HG03439 (cell line): ENCODE measurements around the gene ENTR1.
"Not testable (repeated sequence)": the region's sequence is repeated elsewhere in the genome, so short reads cannot be mapped to it uniquely, and the experiment has no call there.

Experiments used
- ATAC-seq: cut with Tn5 transposase; IDR thresholded peaks from one replicate; pipeline ENCODE4 v1.9.1; 2021; ENCODE audit warnings: mild to moderate bottlenecking, moderate library complexity; ENCODE audit not compliant: unreplicated experiment

The ENTR1 gene

GRCh38 chr9:136421791-136422190 lies 11.4 kb upstream of the ENTR1 start:
- ATAC-seq: no peak

GRCh38 chr9:136419092-136419420 lies 8.6 kb upstream of the ENTR1 start:
- no peak for ATAC-seq

DNA sequence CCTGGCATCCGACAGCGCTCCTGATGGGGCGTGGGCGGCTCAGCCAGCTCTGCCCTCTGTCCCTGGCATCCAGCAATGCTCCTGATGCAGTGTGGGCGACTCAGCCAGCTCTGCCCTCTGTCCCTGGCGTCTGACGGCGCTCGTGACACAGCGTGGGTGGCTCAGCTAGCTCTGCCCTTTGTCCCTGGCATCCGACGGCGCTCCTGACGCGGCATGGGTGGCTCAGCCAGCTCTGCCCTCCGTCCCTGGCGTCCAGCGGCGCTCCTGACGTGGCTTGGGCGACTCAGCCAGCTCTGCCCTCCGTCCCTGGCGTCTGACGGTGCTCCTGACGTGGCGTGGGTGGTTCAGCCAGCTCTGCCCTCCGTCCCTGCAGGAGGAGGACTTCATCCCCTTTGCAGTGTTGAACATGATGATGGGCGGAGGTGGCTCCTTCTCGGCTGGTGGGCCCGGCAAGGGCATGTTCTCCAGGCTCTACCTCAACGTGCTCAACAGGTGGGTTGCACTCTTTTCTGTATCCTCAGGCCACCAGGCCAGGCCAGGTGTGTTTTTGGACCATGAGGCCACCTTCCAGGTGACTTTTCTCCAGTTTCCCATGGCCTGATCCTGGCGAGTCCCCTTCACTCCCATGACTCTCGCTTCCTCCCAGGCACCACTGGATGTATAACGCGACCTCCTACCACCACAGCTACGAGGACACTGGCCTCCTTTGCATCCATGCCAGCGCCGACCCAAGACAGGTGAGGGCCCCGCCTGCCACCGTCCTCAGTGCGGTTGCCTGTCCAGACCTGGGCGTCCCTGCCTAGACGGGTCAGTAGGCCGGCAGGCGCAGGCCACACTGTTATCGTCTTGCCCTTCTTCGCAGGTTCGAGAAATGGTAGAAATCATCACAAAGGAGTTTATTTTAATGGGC lies 8.0 kb upstream of the ENTR1 start:
- no peak for ATAC-seq

DNA sequence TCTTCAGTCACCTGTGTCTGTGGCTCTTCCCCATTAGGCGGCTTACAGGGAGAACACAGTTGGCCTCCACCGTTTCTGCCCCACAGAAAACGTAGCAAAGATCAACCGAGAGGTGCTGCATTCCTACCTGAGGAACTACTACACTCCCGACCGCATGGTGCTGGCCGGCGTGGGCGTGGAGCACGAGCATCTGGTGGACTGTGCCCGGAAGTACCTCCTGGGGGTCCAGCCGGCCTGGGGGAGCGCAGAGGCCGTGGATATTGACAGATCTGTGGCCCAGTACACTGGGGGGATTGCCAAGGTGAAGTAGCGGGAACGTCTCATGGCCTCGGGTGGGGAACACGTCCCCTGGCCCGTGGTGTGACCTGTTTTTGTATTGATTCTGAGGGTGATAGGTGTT lies 6.5 kb upstream of the ENTR1 start:
- no peak for ATAC-seq

DNA sequence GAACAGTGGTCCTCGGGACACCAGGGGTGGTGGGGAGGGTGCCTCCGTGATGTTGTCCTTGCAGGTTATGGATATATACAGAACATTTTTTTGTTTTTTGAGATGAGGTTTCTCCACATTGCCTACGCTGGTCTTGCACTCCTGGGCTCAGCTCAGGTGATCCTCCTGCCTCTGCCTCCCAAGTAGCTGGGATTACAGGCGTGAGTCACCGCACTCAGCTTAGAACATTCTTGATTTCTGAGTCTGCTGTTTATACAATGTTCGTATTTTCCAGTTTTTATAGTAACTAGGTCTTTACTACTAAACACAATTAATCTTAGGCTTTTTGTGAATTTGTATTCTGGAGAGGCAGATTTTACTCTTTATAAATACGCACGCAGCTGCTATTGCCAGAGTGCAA lies 6.0 kb upstream of the ENTR1 start:
- no peak for ATAC-seq

DNA sequence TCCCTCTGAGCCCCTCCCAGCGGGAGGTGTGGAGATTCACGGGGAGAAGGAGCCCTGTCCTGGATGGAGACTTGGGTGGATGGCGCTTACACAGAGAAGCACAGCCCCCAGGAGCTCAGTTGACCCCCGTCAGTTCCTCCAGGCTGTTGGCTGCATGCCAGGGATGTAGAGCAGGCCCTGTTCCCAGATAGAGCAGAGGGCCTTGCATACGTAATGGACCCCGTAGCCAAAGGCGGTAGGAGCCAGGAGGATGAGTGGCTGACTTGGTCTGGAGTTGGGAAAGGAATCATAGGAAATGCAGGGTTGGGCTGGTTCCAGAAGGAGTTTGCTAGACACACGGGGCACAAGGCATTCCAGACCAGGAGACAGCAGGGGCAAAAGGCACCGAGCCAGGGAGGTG lies 2.5 kb upstream of the ENTR1 start:
- ATAC-seq: no peak

DNA sequence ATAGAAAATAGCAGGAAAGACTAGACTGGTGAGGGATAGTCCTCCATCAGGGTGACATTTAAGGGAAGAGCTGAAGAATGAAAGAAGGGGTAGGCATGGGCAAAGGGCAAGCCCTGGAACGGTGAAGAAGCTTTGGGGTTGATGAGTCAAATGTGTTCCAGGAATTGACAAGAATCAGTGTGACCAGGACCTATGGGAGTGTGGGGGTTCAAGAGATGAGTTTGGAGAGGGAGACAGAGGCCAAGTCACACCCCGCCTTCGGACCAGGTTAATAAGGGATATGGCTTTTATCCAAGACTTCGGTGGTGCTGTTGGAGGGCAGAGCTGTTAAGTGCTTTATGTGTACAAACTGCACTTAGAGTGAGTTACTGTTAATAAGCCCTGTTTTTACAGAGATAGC lies 964 bp upstream of the ENTR1 start:
- ATAC-seq: no peak

DNA sequence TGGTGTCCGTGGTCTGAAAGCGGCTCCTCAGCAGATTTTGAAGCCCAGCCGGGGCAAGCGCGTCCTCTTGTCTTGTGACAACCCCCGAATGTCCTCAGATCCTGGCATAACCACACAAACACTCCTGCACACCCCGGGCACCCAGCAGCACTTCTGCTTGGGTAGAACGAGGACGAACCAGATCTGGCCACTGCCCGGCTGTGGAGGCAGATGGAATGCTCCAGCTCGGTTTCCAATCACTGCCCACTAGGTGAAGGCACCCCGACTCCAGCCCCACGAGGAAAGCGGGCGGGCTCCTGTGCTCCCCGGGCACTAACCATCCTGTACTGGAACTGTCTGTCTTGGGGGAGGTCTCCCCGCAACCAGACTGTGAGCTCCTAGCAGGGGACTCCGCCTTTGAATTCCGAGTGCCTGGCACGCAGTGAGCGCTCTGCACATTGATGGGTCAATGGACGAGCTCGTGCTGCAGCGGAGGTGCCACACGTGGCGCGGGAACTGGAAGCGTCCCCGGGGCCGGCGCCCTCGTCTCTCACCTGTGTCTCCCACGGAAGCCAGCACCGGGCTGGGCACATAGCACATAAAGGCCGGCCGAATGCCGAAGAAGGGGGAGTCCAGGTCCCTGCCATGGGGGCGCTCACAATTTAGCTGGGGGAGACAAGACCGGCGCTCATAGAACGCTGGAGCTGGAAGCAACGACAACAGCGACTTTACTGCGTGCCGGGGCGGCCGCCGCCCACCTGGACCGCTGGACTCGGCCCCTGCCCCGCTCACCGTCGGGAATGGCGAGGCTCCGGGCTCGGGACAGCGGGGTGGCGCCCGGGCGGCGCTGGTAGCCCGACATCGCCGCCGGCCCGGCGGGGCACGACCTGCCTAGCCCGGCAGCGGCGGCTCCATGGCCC lies 608 bp downstream of the ENTR1 start:
- ATAC-seq: peak; percentile 18

DNA sequence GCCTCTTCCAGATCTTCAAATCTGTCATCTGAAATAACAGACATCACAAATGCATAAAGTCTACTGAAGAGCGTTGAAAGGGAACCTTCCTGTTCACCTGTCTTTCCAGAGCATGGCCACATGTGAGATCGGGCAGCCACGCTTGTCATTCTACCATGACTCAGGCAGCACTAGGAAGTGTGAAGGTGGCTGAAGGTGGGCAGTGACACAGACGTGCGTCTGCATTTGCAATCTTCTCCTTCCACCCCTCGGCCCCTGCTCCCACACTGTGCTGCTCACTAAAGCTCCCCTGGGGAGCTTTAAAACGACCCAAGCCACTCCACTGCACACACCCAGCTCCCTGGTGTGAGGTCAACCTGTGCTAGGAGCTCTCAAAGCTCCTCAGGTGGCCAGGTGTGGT lies 2.5 kb downstream of the ENTR1 start:
- ATAC-seq: no peak

DNA sequence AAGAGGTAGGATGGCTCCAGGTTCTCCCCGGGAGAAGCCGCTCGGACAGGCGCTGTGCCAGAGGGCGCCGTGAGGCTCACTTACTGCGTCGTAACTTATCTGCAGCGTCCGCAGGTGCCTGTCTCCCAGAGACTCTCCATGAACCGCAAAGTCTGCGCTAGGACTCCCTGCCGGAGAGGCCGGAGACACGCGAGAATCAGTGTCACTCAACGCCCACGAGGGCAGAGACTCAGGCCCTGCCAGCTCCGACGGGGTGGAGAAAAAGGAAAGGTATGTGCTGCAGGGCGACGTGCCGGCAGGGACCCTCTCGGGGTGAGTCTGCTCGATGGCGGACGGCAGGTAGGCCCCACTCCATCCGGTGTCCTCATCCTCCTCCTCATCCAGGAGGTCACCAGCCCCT lies 3.4 kb downstream of the ENTR1 start:
- not testable (repeated sequence) for ATAC-seq

GRCh38 chr9:136405904-136406303 lies 4.5 kb downstream of the ENTR1 start:
- ATAC-seq: not testable (repeated sequence)

- no peak for ATAC-seq
Observed at GRCh38 chr9:136405481-136405880, 4.9 kb downstream of the ENTR1 start.

GRCh38 chr9:136404801-136405136 lies 5.6 kb downstream of the ENTR1 start:
- ATAC-seq: no peak

- ATAC-seq: no peak
Observed at GRCh38 chr9:136403915-136404800, 6.3 kb downstream of the ENTR1 start.

- ATAC-seq: peak; percentile 35
Observed at GRCh38 chr9:136403538-136403914, 6.9 kb downstream of the ENTR1 start.

- ATAC-seq: no peak
Observed at GRCh38 chr9:136402067-136402466, 8.3 kb downstream of the ENTR1 start.

DNA sequence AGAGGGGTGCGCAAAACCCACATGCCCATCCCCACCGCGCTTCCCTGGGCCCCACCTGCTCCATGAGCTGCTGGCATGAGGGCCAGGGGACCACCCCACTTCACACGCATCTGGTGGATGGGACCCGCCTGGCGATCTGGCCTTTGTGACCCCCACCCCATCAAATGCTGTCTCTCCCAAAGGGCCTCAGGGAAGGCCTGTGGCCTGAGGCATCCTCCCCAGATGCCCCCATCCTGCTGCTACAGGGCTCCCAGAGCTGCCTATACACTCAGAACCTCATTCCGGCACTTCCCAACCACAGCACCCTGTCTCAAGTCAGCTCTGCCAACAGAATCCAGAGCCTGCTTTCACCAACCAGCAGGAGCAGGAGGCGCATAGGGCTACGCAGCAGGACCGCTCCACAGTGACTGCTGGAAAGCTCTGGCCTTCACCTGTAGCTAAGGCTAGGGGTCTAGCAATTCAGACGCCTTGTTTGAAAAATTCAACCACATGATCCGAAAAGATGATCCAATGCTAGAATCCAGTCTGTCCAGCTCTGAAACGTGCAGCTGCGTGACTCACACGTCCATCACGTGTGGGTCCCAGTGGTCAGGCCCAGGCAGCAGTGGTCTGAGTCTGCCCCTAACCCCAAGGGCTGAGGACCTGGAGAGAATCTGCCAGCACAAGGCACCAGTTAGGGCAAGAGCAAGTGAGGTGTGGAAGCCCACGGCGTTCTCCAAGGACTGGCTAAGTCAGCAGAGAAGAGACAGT lies 9.1 kb downstream of the ENTR1 start:
- ATAC-seq: no peak

DNA sequence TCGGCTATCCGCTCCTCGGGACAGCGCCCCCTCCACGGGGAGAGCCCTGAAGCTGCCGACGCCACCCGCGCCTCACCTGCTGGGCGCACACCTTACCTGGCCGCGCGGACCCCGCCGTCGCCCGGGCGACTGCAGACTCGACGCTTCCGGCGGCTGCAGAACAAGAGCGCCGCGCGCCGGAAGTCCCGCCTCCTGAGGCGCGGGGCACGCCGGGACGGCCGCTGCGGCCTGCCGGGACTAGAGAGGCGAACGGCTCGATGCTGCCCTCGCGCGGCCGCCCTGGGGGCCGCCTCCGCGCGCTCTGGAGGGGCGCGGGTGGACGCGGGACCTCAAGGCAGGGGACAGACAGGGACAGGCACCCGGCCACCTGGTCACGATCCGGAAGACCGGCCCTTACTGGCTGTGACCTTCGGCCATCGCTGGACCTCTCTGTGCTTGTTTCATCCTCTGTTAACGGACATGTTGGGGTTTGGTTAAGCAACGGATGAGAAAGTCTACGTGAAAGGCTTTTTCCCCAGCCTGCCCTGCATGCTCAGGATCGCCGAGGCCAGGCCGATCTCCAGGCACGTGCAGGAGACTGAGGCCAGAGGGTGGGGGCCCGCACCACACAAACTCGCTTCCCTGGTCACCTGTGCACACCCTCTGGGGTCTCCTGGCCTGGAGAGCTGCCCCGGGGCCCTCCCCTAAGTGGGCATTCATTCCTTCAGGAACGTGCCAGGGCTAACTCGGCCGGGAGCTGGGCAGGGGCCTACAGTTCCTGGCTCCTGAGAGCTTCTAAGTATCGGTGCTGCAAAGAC lies 10.2 kb downstream of the ENTR1 start, which contains the start of gene SNAPC4:
Gene SNAPC4 (minus strand): TSS at position 133 of the 797 bp plus-strand sequence. CDS start 1,742 bp downstream, outside the sequence.
- ATAC-seq: peak; percentile 61
